ENCODE data around the gene NAT16.

Gene NAT16

GRCh38 chr7:101220295-101220694 is 40.2 kb upstream of the NAT16 start:
- no peaks in the 10 kb centered on the region for H3K9me3 ChIP-seq (ENCODE audit: severe bottlenecking)
- TF ChIP-seq CTCF (IDR thresholded peaks at IDR 0.05; ENCODE audit: poor library complexity, severe bottlenecking), result no peak
- no peak for ATAC-seq (ENCODE audit: low read depth)
- H3K4me1 ChIP-seq (ENCODE audit: insufficient read depth, poor library complexity, severe bottlenecking), result no peaks in the 10 kb centered on the region
- DNase-seq (ENCODE audit: low spot score), result no peak
- no peaks in the 10 kb centered on the region for H3K27me3 ChIP-seq (ENCODE audit: insufficient read depth, poor library complexity, severe bottlenecking)
- no peak overlapping the region for H3K27ac ChIP-seq (ENCODE audit: poor library complexity, severe bottlenecking)
- no peak overlapping the region for H3K4me3 ChIP-seq (ENCODE audit: severe bottlenecking)
- peaks cover 34% of the 10 kb centered on the region for H3K36me3 ChIP-seq (ENCODE audit: low read depth)

GRCh38 chr7:101218236-101219125 is 38.4 kb upstream of the NAT16 start:
- 0 out of 3 replicates have a peak, but pooled peaks have one; percentile 2 for ATAC-seq (ENCODE audit: low read depth)
- Histone ChIP-seq H3K4me3 (ENCODE audit: severe bottlenecking) (peak overlapping the region; percentile 50), H3K9me3 (ENCODE audit: severe bottlenecking) (no peaks in the 10 kb centered on the region), H3K36me3 (ENCODE audit: low read depth) (peaks cover 33% of the 10 kb centered on the region), H3K27ac (ENCODE audit: poor library complexity, severe bottlenecking) (peak overlapping the region; percentile 79), H3K4me1 (ENCODE audit: insufficient read depth, poor library complexity, severe bottlenecking) (no peaks in the 10 kb centered on the region), H3K27me3 (ENCODE audit: insufficient read depth, poor library complexity, severe bottlenecking) (no peaks in the 10 kb centered on the region)
- no peak for TF ChIP-seq CTCF (IDR thresholded peaks at IDR 0.05; ENCODE audit: poor library complexity, severe bottlenecking)
- DNase-seq (ENCODE audit: low spot score), result no peak

GRCh38 chr7:101217388-101218235 is 37.5 kb upstream of the NAT16 start, which contains the start of the genes PLOD3 and ZNHIT1:
PLOD3 (minus strand) TSS chr7:101217581; CDS start chr7:101217274, 307 bp downstream.
ZNHIT1 (plus strand) TSS chr7:101218165; CDS start chr7:101218196, 31 bp downstream.
- H3K27ac ChIP-seq (ENCODE audit: poor library complexity, severe bottlenecking), result peak within 1 kb of the TSS; percentile 79
- H3K36me3 ChIP-seq (ENCODE audit: low read depth), result peaks cover 27% of the 10 kb centered on the region
- H3K4me1 ChIP-seq (ENCODE audit: insufficient read depth, poor library complexity, severe bottlenecking), result no peaks in the 10 kb centered on the region
- H3K9me3 ChIP-seq (ENCODE audit: severe bottlenecking), result no peaks in the 10 kb centered on the region
- no peaks in the 10 kb centered on the region for H3K27me3 ChIP-seq (ENCODE audit: insufficient read depth, poor library complexity, severe bottlenecking)
- DNase-seq (ENCODE audit: low spot score), result peak; percentile 94
- peak within 1 kb of the TSS; percentile 50 for H3K4me3 ChIP-seq (ENCODE audit: severe bottlenecking)
- peak; percentile 34 for TF ChIP-seq CTCF (IDR thresholded peaks at IDR 0.05; ENCODE audit: poor library complexity, severe bottlenecking)
- peak; percentile 84 for ATAC-seq (ENCODE audit: low read depth)

GRCh38 chr7:101216860-101217387 is 36.8 kb upstream of the NAT16 start:
- Histone ChIP-seq H3K4me1 (ENCODE audit: insufficient read depth, poor library complexity, severe bottlenecking) (no peaks in the 10 kb centered on the region), H3K27me3 (ENCODE audit: insufficient read depth, poor library complexity, severe bottlenecking) (no peaks in the 10 kb centered on the region), H3K27ac (ENCODE audit: poor library complexity, severe bottlenecking) (peak overlapping the region; percentile 79), H3K36me3 (ENCODE audit: low read depth) (peaks cover 28% of the 10 kb centered on the region), H3K9me3 (ENCODE audit: severe bottlenecking) (no peaks in the 10 kb centered on the region), H3K4me3 (ENCODE audit: severe bottlenecking) (peak overlapping the region; percentile 50)
- TF ChIP-seq CTCF (IDR thresholded peaks at IDR 0.05; ENCODE audit: poor library complexity, severe bottlenecking), result no peak
- ATAC-seq (ENCODE audit: low read depth) (peak; percentile 5), DNase-seq (ENCODE audit: low spot score) (no peak)
